Astrocyte (in vitro differentiated cells and primary cell): ENCODE data around the gene CTSS. TPM values are rescaled to one million over a fixed set of nuclear protein-coding genes. Genes with fewer than 3 reads are reported as not detected.

ENCODE experiments used
- DNase-seq: peaks from one replicate; pipeline ENCODE4 v3.0.0-alpha.2; 2010; ENCODE audit warnings: low read depth
- FAIRE-seq: peaks from 2 replicates; lab custom pipeline; 2011; peaks lifted over from hg19 to GRCh38; lab: Jason Lieb, UNC
- H2AFZ ChIP-seq: 2 replicates; pipeline ENCODE4 v1.6.0; 2012; ENCODE audit warnings: low read depth, low read length, inconsistent platforms
- H3K27ac ChIP-seq: 2 replicates; pipeline ENCODE4 v1.5.1; 2011; ENCODE audit warnings: low read depth, low read length, inconsistent platforms
- H3K27me3 ChIP-seq: 2 replicates; pipeline ENCODE4 v1.6.0; 2011; ENCODE audit warnings: low read length, inconsistent platforms; ENCODE audit not compliant: insufficient read depth
- H3K36me3 ChIP-seq: 2 replicates; pipeline ENCODE4 v1.5.1; 2011; ENCODE audit warnings: low read length, inconsistent platforms; ENCODE audit not compliant: insufficient read depth
- H3K4me1 ChIP-seq: 2 replicates; pipeline ENCODE4 v1.5.1; 2011; ENCODE audit warnings: low read length, inconsistent platforms; ENCODE audit not compliant: insufficient read depth
- H3K4me2 ChIP-seq: 2 replicates; pipeline ENCODE4 v1.6.0; 2012; ENCODE audit warnings: low read length, inconsistent platforms
- H3K4me3 ChIP-seq: 2 replicates; pipeline ENCODE4 v1.5.1; 2011; ENCODE audit warnings: low read depth, mild to moderate bottlenecking, low read length, inconsistent platforms; ENCODE audit not compliant: insufficient read depth
- H3K79me2 ChIP-seq: 2 replicates; pipeline ENCODE4 v1.6.0; 2012; ENCODE audit warnings: mild to moderate bottlenecking, low read length, inconsistent platforms; ENCODE audit not compliant: insufficient read depth
- H3K9ac ChIP-seq: 2 replicates; pipeline ENCODE4 v1.6.0; 2012; ENCODE audit warnings: mild to moderate bottlenecking, low read length, inconsistent platforms
- H3K9me3 ChIP-seq: 2 replicates; pipeline ENCODE4 v1.5.1; 2012; ENCODE audit warnings: low read depth, mild to moderate bottlenecking, low read length, inconsistent platforms; ENCODE audit not compliant: insufficient read depth
- H4K20me1 ChIP-seq: 2 replicates; pipeline ENCODE4 v1.6.0; 2012; ENCODE audit warnings: low read length, inconsistent platforms; ENCODE audit not compliant: insufficient read depth
- H3K27ac Mint-ChIP-seq: one replicate; pipeline ENCODE4 v1.8.0; 2021; ENCODE audit warnings: mild to moderate bottlenecking, mixed read lengths; ENCODE audit not compliant: unreplicated experiment
- H3K27me3 Mint-ChIP-seq: one replicate; pipeline ENCODE4 v1.8.0; 2021; ENCODE audit warnings: low read depth, mixed read lengths; ENCODE audit not compliant: unreplicated experiment
- H3K36me3 Mint-ChIP-seq: one replicate; pipeline ENCODE4 v1.8.0; 2021; ENCODE audit warnings: low read depth, mixed read lengths; ENCODE audit not compliant: unreplicated experiment
- H3K4me1 Mint-ChIP-seq: one replicate; pipeline ENCODE4 v1.8.0; 2021; ENCODE audit warnings: low read depth, mixed read lengths; ENCODE audit not compliant: unreplicated experiment
- H3K4me3 Mint-ChIP-seq: one replicate; pipeline ENCODE4 v1.8.0; 2021; ENCODE audit warnings: mild to moderate bottlenecking, moderate library complexity, mixed read lengths; ENCODE audit not compliant: unreplicated experiment
- H3K9me3 Mint-ChIP-seq: one replicate; pipeline ENCODE4 v1.8.0; 2021; ENCODE audit warnings: mild to moderate bottlenecking, mixed read lengths; ENCODE audit not compliant: unreplicated experiment
- CTCF ChIP-seq: IDR thresholded peaks from 2 replicates; pipeline ENCODE4 v1.5.1; 2011; ENCODE audit warnings: low read depth, mild to moderate bottlenecking, inconsistent platforms, low read length, moderate library complexity; ENCODE audit not compliant: insufficient read depth
- EZH2 ChIP-seq: IDR thresholded peaks from 2 replicates; pipeline ENCODE4 v1.6.1; 2012; ENCODE audit warnings: mild to moderate bottlenecking, low read length, inconsistent platforms; ENCODE audit not compliant: insufficient read depth
- total RNA-seq: library from RNA; stranded (reverse); gene quantifications from 2 replicates; pipeline ENCODE4 v1.2.1, GENCODE V29; 2021

The CTSS gene
- total RNA-seq, 1 donor from 2014 or later = 0.61 TPM

DNA sequence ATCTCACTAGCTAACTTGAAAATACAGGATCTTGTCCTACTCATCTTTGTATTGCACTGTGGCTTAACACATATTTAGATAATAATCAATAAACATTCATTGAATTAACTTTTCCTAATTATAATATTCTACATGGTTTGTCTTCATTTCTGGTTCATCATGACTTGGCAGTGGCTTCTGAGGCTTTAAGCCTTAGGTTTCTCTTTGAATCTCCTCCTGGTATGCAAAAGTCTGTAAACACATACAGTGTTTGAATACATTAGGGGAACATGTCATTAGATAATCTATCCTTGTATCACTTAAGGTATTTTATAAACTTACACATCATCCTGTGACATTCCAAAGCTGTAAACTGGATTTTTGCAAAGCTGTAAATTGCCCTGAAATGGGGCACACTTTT lies 21.9 kb upstream of the CTSS start:
- Histone ChIP-seq H3K9ac (no peak overlapping the region), H3K27me3 (no peaks in the 10 kb centered on the region), H4K20me1 (no peaks in the 10 kb centered on the region), H3K36me3 (no peaks in the 10 kb centered on the region), H2AFZ (no peak overlapping the region), H3K4me3 (no peak overlapping the region), H3K4me2 (no peak overlapping the region), H3K9me3 (no peaks in the 10 kb centered on the region), H3K27ac (no peak overlapping the region), H3K4me1 (no peaks in the 10 kb centered on the region), H3K79me2 (no peaks in the 10 kb centered on the region)
- Mint-ChIP-seq H3K27me3 (peaks cover 2% of the 10 kb centered on the region), H3K36me3 (peaks cover 1% of the 10 kb centered on the region), H3K9me3 (no peaks in the 10 kb centered on the region), H3K27ac (no peak overlapping the region), H3K4me3 (no peak overlapping the region), H3K4me1 (no peaks in the 10 kb centered on the region)
- TF ChIP-seq EZH2 (no peak), CTCF (no peak)
- no peak for DNase-seq
- FAIRE-seq = no peak

DNA sequence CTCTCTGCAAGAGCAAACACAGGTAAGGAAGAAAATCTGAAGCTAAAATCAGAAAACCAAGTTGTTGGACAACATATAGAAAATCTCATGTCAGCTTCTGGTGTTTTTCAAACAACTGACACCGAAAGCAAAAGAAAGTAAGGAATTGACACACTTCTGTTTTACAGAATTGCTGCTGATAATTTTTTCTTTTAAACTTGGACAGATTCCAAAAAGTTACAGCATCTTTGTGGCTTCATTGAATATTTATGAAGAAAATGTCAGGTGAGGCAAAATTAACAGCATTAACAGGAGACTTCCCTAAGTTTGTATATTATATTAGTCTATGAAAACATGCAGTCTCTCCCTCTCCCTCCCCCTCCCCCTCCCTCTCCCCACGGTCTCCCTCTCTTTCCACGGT lies 14.9 kb upstream of the CTSS start:
- no peaks in the 10 kb centered on the region for H3K27me3 Mint-ChIP-seq
- H3K36me3 ChIP-seq = no peaks in the 10 kb centered on the region
- H3K4me1 ChIP-seq = no peaks in the 10 kb centered on the region
- no peaks in the 10 kb centered on the region for H3K9me3 Mint-ChIP-seq
- H3K36me3 Mint-ChIP-seq = peaks cover 4% of the 10 kb centered on the region
- no peaks in the 10 kb centered on the region for H3K27me3 ChIP-seq
- no peak overlapping the region for H3K27ac ChIP-seq
- no peak overlapping the region for H3K9ac ChIP-seq
- FAIRE-seq (no peak), DNase-seq (no peak)
- H2AFZ ChIP-seq = no peak overlapping the region
- no peak overlapping the region for H3K4me2 ChIP-seq
- H3K79me2 ChIP-seq = no peaks in the 10 kb centered on the region
- no peaks in the 10 kb centered on the region for H3K9me3 ChIP-seq
- TF ChIP-seq CTCF (no peak), EZH2 (no peak)
- H3K27ac Mint-ChIP-seq = no peak overlapping the region
- no peak overlapping the region for H3K4me3 Mint-ChIP-seq
- H3K4me1 Mint-ChIP-seq = no peaks in the 10 kb centered on the region
- H4K20me1 ChIP-seq = no peaks in the 10 kb centered on the region
- no peak overlapping the region for H3K4me3 ChIP-seq

GRCh38 chr1:150778409-150778808 lies 12.8 kb upstream of the CTSS start:
- H3K4me1 ChIP-seq = no peaks in the 10 kb centered on the region
- Mint-ChIP-seq H3K4me1 (no peaks in the 10 kb centered on the region), H3K4me3 (no peak overlapping the region), H3K27ac (no peak overlapping the region), H3K9me3 (no peaks in the 10 kb centered on the region), H3K27me3 (no peaks in the 10 kb centered on the region), H3K36me3 (peaks cover 4% of the 10 kb centered on the region)
- no peak overlapping the region for H3K4me3 ChIP-seq
- FAIRE-seq (no peak), DNase-seq (no peak)
- no peak overlapping the region for H3K27ac ChIP-seq
- no peaks in the 10 kb centered on the region for H3K9me3 ChIP-seq
- no peak overlapping the region for H3K9ac ChIP-seq
- no peak overlapping the region for H2AFZ ChIP-seq
- no peak for TF ChIP-seq CTCF
- no peak for TF ChIP-seq EZH2
- H3K4me2 ChIP-seq = no peak overlapping the region
- H3K27me3 ChIP-seq = no peaks in the 10 kb centered on the region
- H4K20me1 ChIP-seq = no peaks in the 10 kb centered on the region
- no peaks in the 10 kb centered on the region for H3K36me3 ChIP-seq
- H3K79me2 ChIP-seq = no peaks in the 10 kb centered on the region
